ENCODE measurements around the gene HOXA6. TPM values are rescaled to one million over a fixed set of nuclear protein-coding genes. Genes with fewer than 3 reads are reported as not detected.

The HOXA6 gene
- polyA plus RNA-seq, 1 donor = 5.6 TPM

DNA sequence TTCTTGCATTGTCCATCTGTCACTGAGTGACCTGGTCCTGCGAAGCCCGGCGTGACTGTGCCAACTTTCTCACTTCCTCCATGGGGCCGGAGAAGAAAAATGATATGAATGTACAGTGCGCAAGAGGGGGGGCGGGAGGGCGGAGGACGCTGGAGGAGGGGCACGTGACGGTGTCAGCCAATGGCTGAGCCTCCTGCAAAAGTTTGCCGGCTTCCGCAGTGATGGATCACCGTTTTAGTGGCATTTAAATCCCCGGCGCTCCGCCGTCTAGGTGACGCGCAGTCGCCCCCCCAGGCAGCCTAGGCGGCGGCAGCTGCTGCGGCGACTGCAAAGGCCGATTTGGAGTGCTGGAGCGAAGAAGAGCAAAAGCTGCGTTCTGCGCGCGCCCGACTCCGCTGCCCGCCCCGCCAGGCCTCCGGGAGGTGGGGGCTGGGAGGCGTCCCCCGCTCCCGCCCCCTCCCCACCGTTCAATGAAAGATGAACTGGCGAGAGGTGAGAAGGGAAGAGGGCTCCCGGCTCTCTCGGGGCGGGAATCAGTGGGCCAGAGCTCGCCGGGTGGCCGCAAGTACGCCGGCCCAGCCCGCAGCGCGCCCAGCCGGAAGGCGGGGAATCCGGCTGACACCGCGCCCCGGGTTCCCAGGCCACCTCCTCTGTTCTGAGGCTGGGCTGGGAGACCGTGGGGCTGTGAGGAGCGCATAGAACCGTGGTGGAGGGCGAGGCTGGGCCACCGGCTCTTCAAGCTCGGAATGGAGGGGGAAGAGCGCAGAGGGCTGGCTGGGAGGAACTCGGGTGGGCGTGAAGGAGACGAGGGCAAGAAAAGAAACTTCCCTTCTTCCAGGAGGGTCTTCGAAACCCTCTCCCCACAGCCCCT lies 51.4 kb downstream of the HOXA6 start, which contains the start of gene HOXA1:
TSS of gene HOXA1 (minus strand) at position 104 of the 871 bp plus-strand sequence. CDS start at position 16, 88 bp downstream.
- peak; percentile 82 for DNase-seq

Other genes starting within 250 kb of the HOXA6 start
- 0.50 TPM for gene HOXA1, start 51.8 kb downstream of the HOXA6 start, polyA plus RNA-seq (ENCODE audit: insufficient read length)
- gene HOXA2, start 45.1 kb downstream of the HOXA6 start, polyA plus RNA-seq (ENCODE audit: insufficient read length) = 0.99 TPM
- gene HOXA4, start 17.0 kb downstream of the HOXA6 start, polyA plus RNA-seq (ENCODE audit: insufficient read length) = 24.6 TPM
- 7.0 TPM for gene HOXA5, start 4.1 kb downstream of the HOXA6 start, polyA plus RNA-seq (ENCODE audit: insufficient read length)
- 11.2 TPM for gene HOXA3, start 4.8 kb upstream of the HOXA6 start, polyA plus RNA-seq (ENCODE audit: insufficient read length)
- gene HOXA7, start 8.9 kb upstream of the HOXA6 start, polyA plus RNA-seq (ENCODE audit: insufficient read length) = 13.5 TPM
- 21.8 TPM for gene HOXA9, start 17.8 kb upstream of the HOXA6 start, polyA plus RNA-seq (ENCODE audit: insufficient read length)
- gene HOXA10, start 26.5 kb upstream of the HOXA6 start, polyA plus RNA-seq (ENCODE audit: insufficient read length) = 30.3 TPM
- gene HOXA11, start 37.5 kb upstream of the HOXA6 start, polyA plus RNA-seq (ENCODE audit: insufficient read length) = 2.7 TPM
- not detected for gene HOXA13, start 52.3 kb upstream of the HOXA6 start, polyA plus RNA-seq (ENCODE audit: insufficient read length)
- gene EVX1, start 95.0 kb upstream of the HOXA6 start, polyA plus RNA-seq (ENCODE audit: insufficient read length) = not detected